ENCODE results near the gene CCDC175. TPM values are rescaled to one million over a fixed set of nuclear protein-coding genes. Genes with fewer than 3 reads are reported as not detected.

CCDC175 gene
- total and polyA plus RNA-seq, 2 donors (not counting 3 experiments of a cell fraction or from before 2014, with no cell fraction given) = not detected

GRCh38 chr14:59591641-59592370 is 15.2 kb upstream of the CCDC175 start:
- BruUV-seq (replicated peaks) = no TSS peak

More at GRCh38 chr14:59591641-59592370, 15.2 kb upstream of the CCDC175 start:
- dilution Hi-C loops (cut with MboI; ENCODE audit: extremely low pct_ligation_motif_present, low sequenced_read_pairs) = no loop called here
- no peak overlapping the region for H3K4me3 ChIP-seq (replicated peaks in 1 of 3; ENCODE audit: insufficient read depth in 1 of 3, low read depth in 1 of 3, low read length in 3 of 3)
- FAIRE-seq (no peak), DNase-seq (ENCODE audit: low read depth, low spot score) (no peak)
- intact Hi-C loops (cut with micrococcal nuclease) = no loop called here
- H3K27me3 ChIP-seq (ENCODE audit: control insufficient read depth in 2 of 2, insufficient read depth in 2 of 2, low read length in 2 of 2) = peaks cover 4 to 11% of the 10 kb centered on the region in 2 experiments
- no peaks in the 10 kb centered on the region for H3K9me1 ChIP-seq (replicated peaks; ENCODE audit: control insufficient read depth, extremely low read depth, insufficient read depth, low read length)
- CTCF ChIA-PET = interaction anchor here (0.8 kb wide), 1 partner anchor 306 kb away, joined by 3 read pairs; no protein-coding TSS in a partner anchor
- no peak overlapping the region for H3K4me2 ChIP-seq (ENCODE audit: insufficient read depth, low read length)
- H3K9ac ChIP-seq (replicated peaks; ENCODE audit: extremely low read depth, insufficient read depth, low read length) = no peak overlapping the region
- H3K4me1 ChIP-seq (ENCODE audit: control insufficient read depth, extremely low read depth, insufficient read depth, low read length) = no peaks in the 10 kb centered on the region
- no peaks in the 10 kb centered on the region for H3K36me3 ChIP-seq (ENCODE audit: control insufficient read depth in 2 of 2, extremely low read depth in 1 of 2, insufficient read depth in 2 of 2, low read length in 2 of 2)
- POLR2A ChIA-PET = no interaction called here
- H4K20me1 ChIP-seq (replicated peaks; ENCODE audit: control insufficient read depth, extremely low read depth, insufficient read depth, low read length) = no peaks in the 10 kb centered on the region
- no peak overlapping the region for H2AFZ ChIP-seq (ENCODE audit: low read depth, low read length)
- no peaks in the 10 kb centered on the region for H3K79me2 ChIP-seq (ENCODE audit: control insufficient read depth, insufficient read depth, low read length)
- H3K27ac ChIP-seq (ENCODE audit: insufficient read depth, low read depth, low read length) = no peak overlapping the region
- no peak for TF ChIP-seq EZH2 (IDR thresholded peaks at IDR 0.05; ENCODE audit: borderline replicate concordance, low read depth, low read length, severe bottlenecking)
- TF ChIP-seq GATA2 (IDR thresholded peaks at IDR 0.05; ENCODE audit: insufficient read depth, insufficient read length, low read depth, low read length) = no peak
- no peak for TF ChIP-seq FOS (IDR thresholded peaks at IDR 0.05; ENCODE audit: borderline replicate concordance, insufficient read depth, low read length)
- no peak for TF ChIP-seq POLR2AphosphoS5 (IDR thresholded peaks at IDR 0.05; ENCODE audit: insufficient read depth, low read depth, low read length)
- no peak for TF ChIP-seq POLR2A (IDR thresholded peaks at IDR 0.05; ENCODE audit: low read depth, low read length)
- TF ChIP-seq MAX (IDR thresholded peaks at IDR 0.05; ENCODE audit: insufficient read depth, insufficient read length) = no peak
- no peak for TF ChIP-seq MYC (IDR thresholded peaks at IDR 0.05; ENCODE audit: low read depth, low read length)
- no peak for TF ChIP-seq JUN (IDR thresholded peaks at IDR 0.05; ENCODE audit: borderline replicate concordance, insufficient read depth, insufficient read length, low read depth)
- TF ChIP-seq, protein P1, sequence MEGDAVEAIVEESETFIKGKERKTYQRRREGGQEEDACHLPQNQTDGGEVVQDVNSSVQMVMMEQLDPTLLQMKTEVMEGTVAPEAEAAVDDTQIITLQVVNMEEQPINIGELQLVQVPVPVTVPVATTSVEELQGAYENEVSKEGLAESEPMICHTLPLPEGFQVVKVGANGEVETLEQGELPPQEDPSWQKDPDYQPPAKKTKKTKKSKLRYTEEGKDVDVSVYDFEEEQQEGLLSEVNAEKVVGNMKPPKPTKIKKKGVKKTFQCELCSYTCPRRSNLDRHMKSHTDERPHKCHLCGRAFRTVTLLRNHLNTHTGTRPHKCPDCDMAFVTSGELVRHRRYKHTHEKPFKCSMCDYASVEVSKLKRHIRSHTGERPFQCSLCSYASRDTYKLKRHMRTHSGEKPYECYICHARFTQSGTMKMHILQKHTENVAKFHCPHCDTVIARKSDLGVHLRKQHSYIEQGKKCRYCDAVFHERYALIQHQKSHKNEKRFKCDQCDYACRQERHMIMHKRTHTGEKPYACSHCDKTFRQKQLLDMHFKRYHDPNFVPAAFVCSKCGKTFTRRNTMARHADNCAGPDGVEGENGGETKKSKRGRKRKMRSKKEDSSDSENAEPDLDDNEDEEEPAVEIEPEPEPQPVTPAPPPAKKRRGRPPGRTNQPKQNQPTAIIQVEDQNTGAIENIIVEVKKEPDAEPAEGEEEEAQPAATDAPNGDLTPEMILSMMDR (IDR thresholded peaks at IDR 0.05; ENCODE audit: extremely low read depth in 1 of 2, insufficient read depth in 1 of 2, low read depth in 1 of 2, low read length in 2 of 2) = no peak
- H3K9me3 ChIP-seq (replicated peaks; ENCODE audit: control insufficient read depth, insufficient read depth, low read length) = no peaks in the 10 kb centered on the region

All from endothelial cell of umbilical vein (primary cell).